Activated CD8-positive, alpha-beta memory T cell treated with anti-CD3 and anti-CD28 coated beads, Interleukin-2, amount 50 U/mL, for 1 hour (primary cell): ENCODE measurements around the gene DMRT2.

Experiments used
- DNase-seq: peaks from one replicate; pipeline ENCODE4 v3.0.0-alpha.2; 2020; ENCODE audit errors: extremely low read depth

DMRT2 gene

DNA sequence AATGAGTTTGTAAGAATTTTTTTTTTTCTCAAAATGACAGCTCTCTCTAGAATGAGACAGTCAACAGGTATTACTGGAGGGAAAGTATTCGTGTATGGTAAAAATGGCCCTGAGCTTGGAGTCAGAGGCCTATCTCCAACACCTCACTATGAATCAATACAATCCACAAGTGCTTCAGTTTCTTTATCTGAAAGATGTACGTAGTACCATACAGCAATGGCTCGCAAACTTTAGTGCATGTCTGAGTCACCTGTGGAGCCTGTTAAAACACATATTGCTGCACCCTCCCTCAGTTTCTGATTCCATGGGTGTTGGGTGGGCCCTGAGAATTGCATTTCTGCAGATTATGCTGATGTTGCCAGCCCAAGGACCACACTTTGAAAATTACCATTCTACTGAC, 44.6 kb downstream of the DMRT2 start:
- no peak for DNase-seq

DNA sequence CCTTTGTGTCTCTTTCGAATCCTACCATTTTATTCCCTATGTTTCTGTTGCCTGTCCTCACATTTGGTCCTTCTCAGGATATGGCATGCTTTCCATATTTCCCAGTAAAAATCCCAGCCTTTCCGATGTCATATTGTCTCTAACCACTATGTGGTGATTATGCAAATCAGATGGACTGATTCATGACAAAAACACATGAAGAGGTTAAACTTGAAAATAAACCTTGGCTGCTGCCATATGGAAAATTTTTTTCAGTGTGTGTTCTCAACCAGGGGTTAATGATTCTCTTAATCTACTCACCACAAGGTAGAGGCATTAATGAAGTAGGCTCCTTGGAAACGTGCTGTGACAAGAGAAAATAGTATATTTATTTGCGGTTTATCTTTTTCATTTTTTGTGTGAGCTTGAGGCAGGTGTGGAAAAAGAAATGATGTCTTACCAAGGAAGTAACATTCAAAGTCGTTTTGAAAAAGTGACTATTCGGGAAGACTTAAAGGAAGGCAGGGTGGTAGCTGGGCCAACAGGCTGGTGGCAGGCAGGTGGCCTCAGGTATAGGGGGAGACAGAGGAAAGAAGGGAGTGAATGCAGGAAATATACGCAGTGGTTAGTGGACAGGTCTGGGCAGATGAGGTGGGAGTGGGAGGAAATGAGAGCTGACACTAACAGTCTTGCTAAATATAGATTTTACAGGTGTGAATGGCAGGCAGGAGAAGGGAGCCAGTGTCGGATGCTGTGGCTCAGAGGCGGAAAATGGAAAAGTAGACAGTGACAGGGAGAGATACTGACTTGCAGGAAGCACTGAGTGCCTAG, 46.2 kb downstream of the DMRT2 start:
- DNase-seq, result no peak

- DNase-seq, result no peak
Measured at GRCh38 chr9:1098551-1098950, 48.4 kb downstream of the DMRT2 start.

DNA sequence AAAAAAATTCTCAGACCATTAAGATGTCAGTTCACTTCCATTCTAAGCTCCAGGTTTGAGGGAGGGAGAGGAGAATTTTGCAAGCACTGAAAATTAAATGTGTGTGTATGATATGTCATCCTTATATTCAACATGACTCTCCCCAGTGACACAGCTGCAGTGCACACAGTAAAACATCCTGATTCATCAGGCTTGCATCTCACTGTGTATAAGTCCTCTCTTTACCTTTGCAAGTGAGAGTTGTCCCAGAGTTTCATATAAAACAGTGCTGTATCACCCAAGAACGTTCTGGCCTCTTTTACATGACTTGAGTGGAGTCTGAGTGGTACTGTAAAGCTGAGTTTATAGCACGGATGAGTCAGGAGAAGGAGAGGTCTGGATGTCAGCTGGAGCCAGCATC, 50.0 kb downstream of the DMRT2 start:
- no peak for DNase-seq

- no peak for DNase-seq
Measured at GRCh38 chr9:1100945-1101344, 50.8 kb downstream of the DMRT2 start.

- no peak for DNase-seq
Measured at GRCh38 chr9:1101846-1102641, 51.9 kb downstream of the DMRT2 start.

GRCh38 chr9:1102642-1102970, 52.4 kb downstream of the DMRT2 start:
- no peak for DNase-seq
